ENCODE measurements around the gene NFATC1.

- TF ChIP-seq, protein P1, sequence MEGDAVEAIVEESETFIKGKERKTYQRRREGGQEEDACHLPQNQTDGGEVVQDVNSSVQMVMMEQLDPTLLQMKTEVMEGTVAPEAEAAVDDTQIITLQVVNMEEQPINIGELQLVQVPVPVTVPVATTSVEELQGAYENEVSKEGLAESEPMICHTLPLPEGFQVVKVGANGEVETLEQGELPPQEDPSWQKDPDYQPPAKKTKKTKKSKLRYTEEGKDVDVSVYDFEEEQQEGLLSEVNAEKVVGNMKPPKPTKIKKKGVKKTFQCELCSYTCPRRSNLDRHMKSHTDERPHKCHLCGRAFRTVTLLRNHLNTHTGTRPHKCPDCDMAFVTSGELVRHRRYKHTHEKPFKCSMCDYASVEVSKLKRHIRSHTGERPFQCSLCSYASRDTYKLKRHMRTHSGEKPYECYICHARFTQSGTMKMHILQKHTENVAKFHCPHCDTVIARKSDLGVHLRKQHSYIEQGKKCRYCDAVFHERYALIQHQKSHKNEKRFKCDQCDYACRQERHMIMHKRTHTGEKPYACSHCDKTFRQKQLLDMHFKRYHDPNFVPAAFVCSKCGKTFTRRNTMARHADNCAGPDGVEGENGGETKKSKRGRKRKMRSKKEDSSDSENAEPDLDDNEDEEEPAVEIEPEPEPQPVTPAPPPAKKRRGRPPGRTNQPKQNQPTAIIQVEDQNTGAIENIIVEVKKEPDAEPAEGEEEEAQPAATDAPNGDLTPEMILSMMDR (IDR thresholded peaks at IDR 0.05) = no peak
- TF ChIP-seq POLR2A (IDR thresholded peaks at IDR 0.05) = no peak
Measured at GRCh38 chr18:79477711-79478483, 82.2 kb downstream of the NFATC1 start.

Measured in ovary (tissue), 3 donors.